Lower lobe of right lung (tissue), 2 donors: Measurements from ENCODE around the gene SEMA3A. TPM values are rescaled to one million over a fixed set of nuclear protein-coding genes. Genes with fewer than 3 reads are reported as not detected.

Experiments
- ATAC-seq, 2 donors: fragments of 200-7000 bp; cut with Tn5 transposase; one replicate each; pipeline ENCODE4 v1.9.1; 2020 to 2022; ENCODE audit warnings: mild to moderate bottlenecking in 2 of 2, moderate library complexity in 2 of 2
- DNase-seq: peaks from one replicate; pipeline ENCODE4 v3.0.0-alpha.2; 2020
- H3K27ac ChIP-seq: fragments of 200-600 bp; one replicate; pipeline ENCODE4 v1.8.0; 2022
- H3K27me3 ChIP-seq: fragments of 200-600 bp; one replicate; pipeline ENCODE4 v1.8.0; 2022; ENCODE audit warnings: low read depth
- H3K36me3 ChIP-seq: fragments of 200-600 bp; one replicate; pipeline ENCODE4 v1.8.0; 2022; ENCODE audit warnings: mild to moderate bottlenecking
- H3K4me1 ChIP-seq: fragments of 200-600 bp; one replicate; pipeline ENCODE4 v1.8.0; 2022
- H3K4me3 ChIP-seq: fragments of 200-600 bp; one replicate; pipeline ENCODE4 v1.8.0; 2022; ENCODE audit warnings: mild to moderate bottlenecking
- H3K9me3 ChIP-seq: fragments of 200-600 bp; one replicate; pipeline ENCODE4 v1.8.0; 2022
- intact Hi-C: fragments of 100-400 bp; cut with DNase I; formaldehyde crosslinking; loops from one replicate; pipeline ENCODE4 v1.11.0; 2022
- total RNA-seq: library from RNA; stranded (reverse); fragmentation: NEBNext Ultra II Directional; extraction: Animal tissue kit (Norgen Biotek cat#: 25700); gene quantifications from one replicate; pipeline ENCODE4 v1.2.1, GENCODE V29; 2021
- TF ChIP-seq, protein P1 (sequence below): fragments of 200-600 bp; IDR thresholded peaks from one replicate; pipeline ENCODE4 v1.8.0; 2022; ENCODE audit warnings: antibody characterized with exemption, mild to moderate bottlenecking
- donor health status: DM: no; HTN: yes; CAD: no; lungs with severe emphysema.

Gene SEMA3A
- total RNA-seq, 1 donor from 2014 or later, result 9.7 TPM

DNA sequence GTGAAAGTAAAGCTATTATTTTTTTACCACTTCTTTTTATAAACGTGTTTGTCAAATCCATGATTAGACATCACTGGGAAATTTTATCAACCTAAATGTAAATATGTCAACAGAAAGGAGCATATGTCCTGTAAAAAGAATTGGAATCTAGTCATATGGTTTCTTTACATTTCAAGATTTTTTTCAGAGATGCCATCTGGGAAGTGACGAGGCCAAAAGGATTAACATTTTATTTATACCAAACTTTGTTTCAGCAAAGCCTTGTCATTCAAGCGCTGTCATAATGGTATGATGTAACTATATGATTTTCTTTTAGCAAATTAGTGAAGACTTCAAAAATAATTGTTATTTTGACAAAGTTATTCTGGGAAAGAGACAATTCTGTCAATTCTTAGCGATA, 117.3 kb downstream of the SEMA3A start:
- Histone ChIP-seq H3K4me3 (no peak overlapping the region), H3K36me3 (no peaks in the 10 kb centered on the region), H3K27me3 (no peaks in the 10 kb centered on the region), H3K27ac (no peak overlapping the region), H3K4me1 (no peaks in the 10 kb centered on the region), H3K9me3 (no peaks in the 10 kb centered on the region)
- ATAC-seq, result no peak
- intact Hi-C loops, result no loop called here
- DNase-seq, result no peak
- TF ChIP-seq, protein P1, sequence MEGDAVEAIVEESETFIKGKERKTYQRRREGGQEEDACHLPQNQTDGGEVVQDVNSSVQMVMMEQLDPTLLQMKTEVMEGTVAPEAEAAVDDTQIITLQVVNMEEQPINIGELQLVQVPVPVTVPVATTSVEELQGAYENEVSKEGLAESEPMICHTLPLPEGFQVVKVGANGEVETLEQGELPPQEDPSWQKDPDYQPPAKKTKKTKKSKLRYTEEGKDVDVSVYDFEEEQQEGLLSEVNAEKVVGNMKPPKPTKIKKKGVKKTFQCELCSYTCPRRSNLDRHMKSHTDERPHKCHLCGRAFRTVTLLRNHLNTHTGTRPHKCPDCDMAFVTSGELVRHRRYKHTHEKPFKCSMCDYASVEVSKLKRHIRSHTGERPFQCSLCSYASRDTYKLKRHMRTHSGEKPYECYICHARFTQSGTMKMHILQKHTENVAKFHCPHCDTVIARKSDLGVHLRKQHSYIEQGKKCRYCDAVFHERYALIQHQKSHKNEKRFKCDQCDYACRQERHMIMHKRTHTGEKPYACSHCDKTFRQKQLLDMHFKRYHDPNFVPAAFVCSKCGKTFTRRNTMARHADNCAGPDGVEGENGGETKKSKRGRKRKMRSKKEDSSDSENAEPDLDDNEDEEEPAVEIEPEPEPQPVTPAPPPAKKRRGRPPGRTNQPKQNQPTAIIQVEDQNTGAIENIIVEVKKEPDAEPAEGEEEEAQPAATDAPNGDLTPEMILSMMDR, result no peak

DNA sequence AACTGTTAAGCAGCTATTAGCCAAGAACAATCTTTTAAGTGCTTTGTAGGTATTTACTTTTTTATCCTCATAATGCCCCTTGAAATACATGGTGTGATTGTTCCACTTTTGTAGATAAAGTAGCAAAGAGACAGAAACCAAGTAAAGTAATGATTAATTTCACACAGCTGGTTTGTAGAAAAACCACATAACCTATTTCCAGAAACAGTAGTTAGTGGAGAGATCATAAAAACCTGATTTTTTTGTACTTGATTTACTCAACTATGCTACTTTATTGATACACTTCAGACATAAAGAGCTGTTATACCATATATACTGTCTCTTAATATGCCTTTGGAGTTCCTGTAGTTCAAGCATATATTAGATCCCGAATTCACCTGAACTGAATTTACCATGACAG, 118.4 kb downstream of the SEMA3A start:
- no peak overlapping the region for H3K4me3 ChIP-seq
- intact Hi-C loops, result no loop called here
- H3K27ac ChIP-seq, result no peak overlapping the region
- ATAC-seq (no peak), DNase-seq (no peak)
- no peaks in the 10 kb centered on the region for H3K4me1 ChIP-seq
- no peaks in the 10 kb centered on the region for H3K36me3 ChIP-seq
- TF ChIP-seq, protein P1, result no peak
- H3K27me3 ChIP-seq, result no peaks in the 10 kb centered on the region
- H3K9me3 ChIP-seq, result no peaks in the 10 kb centered on the region

DNA sequence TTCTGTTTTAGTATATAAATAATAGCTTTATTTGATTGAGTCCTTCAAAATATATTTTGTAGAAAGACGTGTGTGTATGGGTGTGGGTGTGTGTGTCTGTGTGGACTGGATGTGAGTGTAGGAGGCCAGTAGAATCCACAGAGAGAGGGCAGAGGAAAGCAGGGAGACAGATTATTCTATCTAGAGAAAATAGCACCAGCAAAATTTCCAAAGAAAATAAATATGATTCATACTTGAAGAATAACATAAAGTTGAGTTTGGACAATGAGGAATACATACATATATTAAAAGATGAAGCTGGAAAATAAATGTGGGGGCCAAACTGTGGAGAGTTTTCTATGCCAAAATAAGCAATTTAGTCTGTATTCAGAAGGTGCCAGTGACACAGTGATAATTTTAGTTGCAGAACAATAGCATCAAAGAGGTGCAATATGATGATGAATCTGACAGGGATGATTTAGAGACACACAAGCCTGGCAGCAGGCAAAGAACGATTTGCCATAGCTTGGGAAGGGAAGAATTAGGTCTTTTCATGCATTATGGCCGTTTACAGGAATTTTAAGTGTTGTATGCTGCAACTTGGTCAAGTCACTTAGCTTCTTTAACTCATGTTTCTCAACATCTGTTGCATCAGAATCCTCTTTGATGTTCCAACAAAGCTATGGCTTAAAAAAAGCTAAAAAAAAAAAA, 121.3 kb downstream of the SEMA3A start:
- no peaks in the 10 kb centered on the region for H3K4me1 ChIP-seq
- DNase-seq, result no peak
- intact Hi-C loops, result no loop called here
- H3K36me3 ChIP-seq, result no peaks in the 10 kb centered on the region
- no peak overlapping the region for H3K27ac ChIP-seq
- ATAC-seq, result no peak
- H3K9me3 ChIP-seq, result no peaks in the 10 kb centered on the region
- TF ChIP-seq, protein P1, result no peak
- no peak overlapping the region for H3K4me3 ChIP-seq
- H3K27me3 ChIP-seq, result no peaks in the 10 kb centered on the region

DNA sequence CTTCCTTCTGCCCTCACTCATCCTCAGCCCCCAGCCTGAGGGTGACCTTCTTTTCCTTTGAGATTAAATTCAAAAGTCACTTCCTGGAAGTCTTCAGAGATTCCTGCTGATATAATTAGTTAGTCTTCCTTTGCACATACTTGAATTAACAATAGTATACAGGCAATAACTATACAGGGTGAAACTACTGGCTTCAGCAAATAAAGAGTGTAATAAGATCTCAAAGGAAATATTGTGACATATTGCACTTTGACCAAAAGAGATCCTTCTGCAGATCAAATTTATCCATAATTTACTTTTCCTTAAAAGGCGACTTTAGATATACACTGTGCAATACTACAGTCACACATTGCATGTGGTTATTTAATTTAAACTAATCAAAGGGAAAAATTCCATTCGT, 123.8 kb downstream of the SEMA3A start:
- intact Hi-C loops, result no loop called here
- ATAC-seq, result no peak
- TF ChIP-seq, protein P1, result no peak
- Histone ChIP-seq H3K9me3 (no peaks in the 10 kb centered on the region), H3K36me3 (no peaks in the 10 kb centered on the region), H3K4me3 (no peak overlapping the region), H3K27me3 (no peaks in the 10 kb centered on the region), H3K4me1 (no peaks in the 10 kb centered on the region), H3K27ac (no peak overlapping the region)
- DNase-seq, result no peak

DNA sequence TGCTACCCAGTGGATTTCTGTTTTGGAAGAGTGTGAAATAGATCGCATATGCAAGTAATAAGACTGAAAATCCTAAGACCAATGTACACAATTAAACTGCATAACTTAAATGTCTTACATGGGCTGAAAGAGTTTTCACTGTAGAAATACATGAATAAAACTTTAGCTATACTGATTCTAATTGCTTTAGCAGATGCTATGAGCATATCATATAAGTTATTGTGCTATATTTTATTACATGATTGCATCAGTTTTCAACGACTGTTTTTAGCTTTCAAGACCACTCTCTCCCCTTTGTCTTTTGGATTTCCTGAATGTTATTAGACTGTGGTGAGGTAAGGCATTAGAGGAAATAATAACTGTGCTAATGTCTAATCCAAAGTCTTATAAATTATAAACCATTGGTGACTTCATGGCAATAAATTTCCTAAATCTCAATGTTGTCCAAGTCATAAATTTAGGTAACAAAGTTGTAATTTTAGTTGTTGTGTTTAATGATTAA, 124.5 kb downstream of the SEMA3A start:
- no peak for ATAC-seq
- TF ChIP-seq, protein P1, result no peak
- Histone ChIP-seq H3K4me1 (no peaks in the 10 kb centered on the region), H3K27ac (no peak overlapping the region), H3K9me3 (no peaks in the 10 kb centered on the region), H3K4me3 (no peak overlapping the region), H3K27me3 (no peaks in the 10 kb centered on the region), H3K36me3 (no peaks in the 10 kb centered on the region)
- no peak for DNase-seq
- intact Hi-C loops, result no loop called here
